IMR-90 (cell line): Measurements from ENCODE around the gene CDV3. TPM values are rescaled to one million over a fixed set of nuclear protein-coding genes. Genes with fewer than 3 reads are reported as not detected.

ENCODE experiments used
- ATAC-seq: fragments of 200-7000 bp; cut with Tn5 transposase; 2 replicates; pipeline ENCODE4 v1.9.1; 2020; ENCODE audit warnings: low read depth, mild to moderate bottlenecking, moderate library complexity
- BruUV-seq: library from RNA; stranded (reverse); fragments of 400-500 nt; replicated peaks from 2 replicates; lab custom pipeline; 2021; lab: Mats Ljungman, UMichigan
- CTCF ChIA-PET: fragments of 300-600 bp; formaldehyde crosslinking; extraction: SDS; loops from one replicate; lab custom pipeline; 2021; ENCODE audit warnings: antibody characterized with exemption; lab: Yijun Ruan, JAX
- POLR2A ChIA-PET: fragments of 300-600 bp; sonication (Branson Sonifier 250); formaldehyde crosslinking; loops from one replicate; lab custom pipeline; 2022; ENCODE audit warnings: antibody characterized with exemption; ENCODE audit not compliant: unreplicated experiment; lab: Charles Lee
- DNase-seq: peaks from one replicate; pipeline ENCODE4 v3.0.0; 2013
- H2AFZ ChIP-seq: replicated peaks from 2 replicates; pipeline ENCODE3; 2013; ENCODE audit warnings: low read length, mild to moderate bottlenecking; ENCODE audit not compliant: poor library complexity
- H2AK5ac ChIP-seq: 2 replicates; pipeline ENCODE4 v1.6.1; 2013; ENCODE audit warnings: low read depth, low read length, inconsistent platforms
- H2AK9ac ChIP-seq: replicated peaks from 2 replicates; pipeline ENCODE3; 2013; ENCODE audit warnings: mild to moderate bottlenecking, low read depth, low read length, moderate library complexity; ENCODE audit not compliant: poor library complexity
- H2BK120ac ChIP-seq: 2 replicates; pipeline ENCODE4 v1.6.1; 2013; ENCODE audit warnings: low read depth, low read length, inconsistent platforms
- H2BK15ac ChIP-seq: 3 replicates; pipeline ENCODE4 v1.6.1; 2013; ENCODE audit warnings: low read depth, low read length, inconsistent platforms
- H2BK20ac ChIP-seq: 2 replicates; pipeline ENCODE4 v1.6.1; 2013; ENCODE audit warnings: low read depth, mild to moderate bottlenecking, inconsistent platforms, low read length, moderate library complexity
- H2BK5ac ChIP-seq: 2 replicates; pipeline ENCODE4 v1.6.1; 2013; ENCODE audit warnings: mild to moderate bottlenecking, low read depth, low read length, inconsistent platforms; ENCODE audit not compliant: poor library complexity, severe bottlenecking
- H3K14ac ChIP-seq: replicated peaks from 2 replicates; pipeline ENCODE4 v1.6.1; 2013; ENCODE audit warnings: low read depth, low read length, inconsistent platforms
- H3K18ac ChIP-seq: 2 replicates; pipeline ENCODE4 v1.6.1; 2013; ENCODE audit warnings: low read depth, low read length, control low read depth
- H3K23ac ChIP-seq: 2 replicates; pipeline ENCODE4 v1.6.1; 2013; ENCODE audit warnings: low read depth, low read length, inconsistent platforms
- H3K27ac ChIP-seq: 2 replicates; pipeline ENCODE4 v1.5.1; 2013; ENCODE audit warnings: mild to moderate bottlenecking, control low read depth, low read length; ENCODE audit not compliant: insufficient read depth
- H3K27me3 ChIP-seq: 2 replicates; pipeline ENCODE4 v1.6.1; 2013; ENCODE audit warnings: low read length; ENCODE audit not compliant: control insufficient read depth, insufficient read depth
- H3K36me3 ChIP-seq: 2 replicates; pipeline ENCODE4 v1.6.1; 2013; ENCODE audit warnings: low read length, mixed read lengths; ENCODE audit not compliant: control insufficient read depth, insufficient read depth
- H3K4ac ChIP-seq: 2 replicates; pipeline ENCODE4 v1.6.1; 2013; ENCODE audit warnings: low read depth, low read length, inconsistent platforms
- H3K4me1 ChIP-seq: 2 replicates; pipeline ENCODE4 v1.6.1; 2013; ENCODE audit warnings: low read length, mixed read lengths; ENCODE audit not compliant: control insufficient read depth, insufficient read depth
- H3K4me2 ChIP-seq: 2 replicates; pipeline ENCODE4 v1.6.1; 2013; ENCODE audit warnings: low read depth, mild to moderate bottlenecking, control low read depth, low read length, moderate library complexity
- H3K4me3 ChIP-seq: 2 replicates; pipeline ENCODE4 v1.5.1; 2013; ENCODE audit warnings: low read depth, mild to moderate bottlenecking, control low read depth, low read length, moderate library complexity; ENCODE audit not compliant: insufficient read depth
- H3K56ac ChIP-seq: 2 replicates; pipeline ENCODE4 v1.6.1; 2013; ENCODE audit warnings: low read length, inconsistent platforms; ENCODE audit not compliant: insufficient read depth; ENCODE audit errors: extremely low read depth
- H3K79me1 ChIP-seq, 2 experiments: 2 replicates each; pipeline ENCODE4 v1.6.1; 2013; ENCODE audit warnings: low read length in 2 of 2, inconsistent platforms in 1 of 2, low read depth in 1 of 2
- H3K9ac ChIP-seq: 2 replicates; pipeline ENCODE4 v1.6.1; 2013; ENCODE audit warnings: low read depth, low read length, control low read depth
- H3K9me1 ChIP-seq: 2 replicates; pipeline ENCODE4 v1.6.1; 2013; ENCODE audit warnings: low read length, inconsistent platforms; ENCODE audit not compliant: insufficient read depth
- H3K9me3 ChIP-seq: 2 replicates; pipeline ENCODE4 v1.6.1; 2013; ENCODE audit warnings: low read length; ENCODE audit not compliant: control insufficient read depth, insufficient read depth
- H4K20me1 ChIP-seq: 2 replicates; pipeline ENCODE4 v1.6.1; 2013; ENCODE audit warnings: low read length, inconsistent platforms; ENCODE audit not compliant: insufficient read depth
- H4K5ac ChIP-seq: 2 replicates; pipeline ENCODE4 v1.6.1; 2013; ENCODE audit warnings: mild to moderate bottlenecking, low read depth, low read length, control low read depth
- H4K8ac ChIP-seq, 2 experiments: 2 replicates each; pipeline ENCODE4 v1.6.1; 2013; ENCODE audit warnings: low read depth in 2 of 2, low read length in 2 of 2, control low read depth in 1 of 2, inconsistent platforms in 1 of 2
- H4K91ac ChIP-seq: 2 replicates; pipeline ENCODE4 v1.6.1; 2013; ENCODE audit warnings: low read depth, low read length, inconsistent platforms; ENCODE audit not compliant: insufficient read depth
- BHLHE40 ChIP-seq: fragments of 150-350 bp; IDR thresholded peaks from 2 replicates; pipeline ENCODE4 v1.6.1; 2016; ENCODE audit warnings: mild to moderate bottlenecking, low read depth, low read length
- CTCF ChIP-seq: conservative IDR thresholded peaks from 2 replicates; pipeline ENCODE4 v1.5.1; 2012; ENCODE audit warnings: mild to moderate bottlenecking, low read depth, low read length, improper control_type of control experiment
- MAZ ChIP-seq: IDR thresholded peaks from 2 replicates; pipeline ENCODE4 v1.6.1; 2012; ENCODE audit warnings: low read depth, mild to moderate bottlenecking, low read length, improper control_type of control experiment, moderate library complexity, borderline replicate concordance
- MXI1 ChIP-seq: IDR thresholded peaks from 2 replicates; pipeline ENCODE4 v1.6.1; 2012; ENCODE audit warnings: low read depth, mild to moderate bottlenecking, low read length, moderate library complexity, borderline replicate concordance
- POLR2A ChIP-seq: IDR thresholded peaks from 2 replicates; pipeline ENCODE4 v1.6.1; 2012; ENCODE audit warnings: mild to moderate bottlenecking, low read depth, low read length
- RAD21 ChIP-seq: IDR thresholded peaks from 2 replicates; pipeline ENCODE4 v1.6.1; 2012; ENCODE audit warnings: low read length, improper control_type of control experiment
- USF2 ChIP-seq: fragments of 150-350 bp; IDR thresholded peaks from 2 replicates; pipeline ENCODE4 v1.6.1; 2017; ENCODE audit warnings: mild to moderate bottlenecking, antibody characterized with exemption, low read length, low read depth
- WGBS, 2 experiments: methylation state at CpG; one replicate each; pipeline versions ENCODE4 v1.1.5 to v1.1.7; 2013; ENCODE audit warnings: missing lambda C conversion rate in 2 of 2; ENCODE audit not compliant: insufficient read length in 1 of 2; ENCODE audit errors: extremely low coverage in 2 of 2; 5-methylcytosine and 5-hydroxymethylcytosine counted together
- dilution Hi-C: fragments of 300-500 bp; cut with HindIII; formaldehyde crosslinking; loops from one replicate; pipeline ENCODE4 v1.14.3; 2018; ENCODE audit warnings: low sequenced_read_pairs; ENCODE audit not compliant: unreplicated experiment
- in situ Hi-C: fragments of 300-500 bp; cut with MboI; formaldehyde crosslinking; loops from 3 replicates; pipeline ENCODE4 v1.14.3; 2019; ENCODE audit warnings: low sequenced_read_pairs, inconsistent platforms, mixed read lengths
- intact Hi-C: fragments of 100-400 bp; cut with micrococcal nuclease; formaldehyde crosslinking; loops from 2 replicates; pipeline ENCODE4 v1.10.0; 2022
- polyA plus RNA-seq, 3 experiments: library from polyadenylated mRNA; depleted of rRNA; stranded (reverse); fragments of >200 nt; gene quantifications; 2 replicates each; pipeline ENCODE4 v1.2.3, GENCODE V29; 2012; ENCODE audit warnings: low replicate concordance in 1 of 3
- total RNA-seq: library from RNA; depleted of rRNA; stranded (reverse); fragments of >200 nt; gene quantifications from 2 replicates; pipeline ENCODE4 v1.2.3, GENCODE V29; 2012

The CDV3 gene
- total and polyA plus RNA-seq, 2 of the 4 experiments (the other 2 are of a cell fraction), result 93.6 to 120 TPM

GRCh38 chr3:133588035-133588434, 14.5 kb downstream of the CDV3 start:
- Histone ChIP-seq H3K27me3 (no peaks in the 10 kb centered on the region), H3K9ac (no peak overlapping the region), H4K20me1 (peaks cover 54% of the 10 kb centered on the region), H3K14ac (no peak overlapping the region), H2BK120ac (no peak overlapping the region), H3K36me3 (peaks cover 46% of the 10 kb centered on the region), H4K8ac (no peak overlapping the region), H3K9me3 (no peaks in the 10 kb centered on the region), H2BK5ac (no peak overlapping the region), H3K79me1 (peaks cover 25 to 35% of the 10 kb centered on the region in 2 experiments), H4K91ac (no peak overlapping the region), H3K9me1 (no peaks in the 10 kb centered on the region; the same call in 1 of the 2 replicates), H3K4me3 (no peak overlapping the region), H3K4me2 (no peak overlapping the region), H3K27ac (no peak overlapping the region), H3K56ac (no peak overlapping the region), H3K18ac (no peak overlapping the region), H2AFZ (no peak overlapping the region), H2BK15ac (no peak overlapping the region), H4K5ac (no peak overlapping the region), H2BK20ac (no peak overlapping the region), H3K23ac (no peak overlapping the region), H2AK5ac (no peak overlapping the region), H3K4me1 (peaks cover 2% of the 10 kb centered on the region; the same call in 1 of the 2 replicates), H3K4ac (no peak overlapping the region), H2AK9ac (no peak overlapping the region)
- in situ Hi-C loops (no loop called here), dilution Hi-C loops (no loop called here), intact Hi-C loops (no loop called here)
- no CpG with 5 or more reads among the region's 4 CpGs for WGBS, 2 experiments
- ATAC-seq, result no peak
- CTCF ChIA-PET, result no interaction called here
- no TSS peak for BruUV-seq
- DNase-seq, result no peak
- no peak for TF ChIP-seq RAD21
- no peak for TF ChIP-seq MXI1
- TF ChIP-seq BHLHE40, result no peak
- TF ChIP-seq POLR2A, result no peak
- no peak for TF ChIP-seq USF2
- no peak for TF ChIP-seq CTCF
- no peak for TF ChIP-seq MAZ
- POLR2A ChIA-PET, result no interaction called here
